Measurements from ENCODE around the gene TMED4. TPM values are rescaled to one million over a fixed set of nuclear protein-coding genes. Genes with fewer than 3 reads are reported as not detected.

Gene TMED4
- total RNA-seq, 1 experiment from 2014 or later = 62.4 TPM

- no peaks in the 10 kb centered on the region for H3K36me3 Mint-ChIP-seq (ENCODE audit: insufficient read depth in 1 of 3, low read depth in 3 of 3)
- Histone ChIP-seq H3K27ac (ENCODE audit: insufficient read length, low read depth, low read length) (no peak overlapping the region), H3K79me2 (ENCODE audit: insufficient read depth, low read length) (no peaks in the 10 kb centered on the region), H4K5ac (ENCODE audit: insufficient read length, low read depth, low read length) (no peak overlapping the region), H3K79me1 (ENCODE audit: insufficient read depth, low read depth, low read length, poor library complexity, severe bottlenecking) (no peaks in the 10 kb centered on the region), H3K14ac (ENCODE audit: insufficient read depth, low read length) (no peak overlapping the region), H3K9me3 (ENCODE audit: control insufficient read depth, low read depth, low read length) (no peaks in the 10 kb centered on the region), H3K4ac (ENCODE audit: low read depth, low read length) (no peak overlapping the region), H2BK5ac (ENCODE audit: insufficient read length, low read length) (no peak overlapping the region), H3K56ac (ENCODE audit: insufficient read length, low read depth, low read length) (no peak overlapping the region), H4K91ac (ENCODE audit: insufficient read length, low read depth, low read length) (no peak overlapping the region), H2BK20ac (ENCODE audit: low read depth, low read length, poor library complexity, severe bottlenecking) (no peak overlapping the region), H3K9ac (ENCODE audit: extremely low read depth, insufficient read length, low read length) (no peak overlapping the region), H2BK15ac (ENCODE audit: low read depth, low read length) (no peak overlapping the region), H3K4me1 (ENCODE audit: insufficient read depth, low read length) (no peaks in the 10 kb centered on the region), H3K23ac (ENCODE audit: insufficient read length, low read depth, low read length) (no peak overlapping the region), H3K27me3 (ENCODE audit: insufficient read depth, low read length) (no peaks in the 10 kb centered on the region), H2AK5ac (ENCODE audit: insufficient read length, low read length) (no peak overlapping the region), H2BK120ac (ENCODE audit: low read depth, low read length, poor library complexity, severe bottlenecking) (no peak overlapping the region), H3K18ac (ENCODE audit: insufficient read length, low read depth, low read length) (no peak overlapping the region), H2AFZ (ENCODE audit: low read length) (no peak overlapping the region), H3K4me2 (ENCODE audit: insufficient read depth, insufficient read length, low read length) (no peak overlapping the region), H3T11ph (ENCODE audit: low read length) (no peak overlapping the region), H4K8ac (replicated peaks; ENCODE audit: insufficient read length, low read depth, low read length) (no peak overlapping the region), H3K23me2 (ENCODE audit: insufficient read length, low read depth, low read length, poor library complexity, severe bottlenecking) (no peaks in the 10 kb centered on the region), H4K20me1 (ENCODE audit: control insufficient read depth, insufficient read depth, insufficient read length) (no peaks in the 10 kb centered on the region), H2BK12ac (ENCODE audit: insufficient read length, low read depth, low read length) (no peak overlapping the region)
- WGBS (ENCODE audit: extremely low coverage, insufficient read length, low lambda C conversion rate) = no CpG with 5 or more reads among the region's 3 CpGs
- no peak overlapping the region for H3K27ac Mint-ChIP-seq
- H3K27me3 Mint-ChIP-seq (ENCODE audit: low read depth) = no peaks in the 10 kb centered on the region; the same call in 1 of the 2 replicates
- no peak for DNase-seq
- no peak overlapping the region for H3K4me3 Mint-ChIP-seq
- no peaks in the 10 kb centered on the region for H3K9me3 Mint-ChIP-seq
- H3K4me1 Mint-ChIP-seq = peaks cover 4 to 6% of the 10 kb centered on the region in 2 experiments; a peak in 3 of 4 replicates
- no peak for TF ChIP-seq CTCF (conservative IDR thresholded peaks at IDR 0.05)
Observed at GRCh38 chr7:44548893-44549292, 33.1 kb downstream of the TMED4 start.
